HG02973 (cell line): ENCODE measurements around the gene BAK1.
"Not testable (repeated sequence)": the region's sequence is repeated elsewhere in the genome, so short reads cannot be mapped to it uniquely, and the experiment has no call there.

Experiments used
- ATAC-seq: cut with Tn5 transposase; IDR thresholded peaks from one replicate; pipeline ENCODE4 v1.9.1; 2021; ENCODE audit warnings: moderate library complexity; ENCODE audit not compliant: unreplicated experiment

The BAK1 gene

GRCh38 chr6:33557376-33557775, 22.7 kb downstream of the BAK1 start:
- ATAC-seq = no peak

GRCh38 chr6:33552883-33553282, 27.2 kb downstream of the BAK1 start:
- not testable (repeated sequence) for ATAC-seq

GRCh38 chr6:33552252-33552651, 27.8 kb downstream of the BAK1 start:
- no peak for ATAC-seq

GRCh38 chr6:33551538-33551937, 28.5 kb downstream of the BAK1 start:
- no peak for ATAC-seq

- ATAC-seq = no peak
These were observed 30.2 kb downstream of the BAK1 start for GRCh38 chr6:33549896-33550295.

GRCh38 chr6:33549196-33549595, 30.9 kb downstream of the BAK1 start:
- ATAC-seq = no peak

GRCh38 chr6:33547499-33547898, 32.6 kb downstream of the BAK1 start:
- no peak for ATAC-seq

GRCh38 chr6:33546766-33547165, 33.3 kb downstream of the BAK1 start:
- ATAC-seq = no peak

- ATAC-seq = not testable (repeated sequence)
These were observed 34.8 kb downstream of the BAK1 start for GRCh38 chr6:33545292-33545691.

GRCh38 chr6:33543116-33543515, 37.0 kb downstream of the BAK1 start:
- no peak for ATAC-seq

GRCh38 chr6:33540768-33541167, 39.3 kb downstream of the BAK1 start:
- no peak for ATAC-seq

GRCh38 chr6:33534702-33535101, 45.4 kb downstream of the BAK1 start:
- no peak for ATAC-seq

- not testable (repeated sequence) for ATAC-seq
These were observed 46.8 kb downstream of the BAK1 start for GRCh38 chr6:33533163-33533869.

- ATAC-seq = not testable (repeated sequence)
These were observed 47.6 kb downstream of the BAK1 start for GRCh38 chr6:33532431-33532830.

- not testable (repeated sequence) for ATAC-seq
These were observed 49.5 kb downstream of the BAK1 start for GRCh38 chr6:33530617-33531016.
